HG03095 (cell line): Measurements from ENCODE around the gene CDK4.
"Not testable (repeated sequence)": the region's sequence is repeated elsewhere in the genome, so short reads cannot be mapped to it uniquely, and the experiment has no call there.

Source experiments
- ATAC-seq: cut with Tn5 transposase; IDR thresholded peaks from one replicate; pipeline ENCODE4 v1.9.1; 2021; ENCODE audit warnings: moderate library complexity; ENCODE audit not compliant: unreplicated experiment

Gene CDK4

DNA sequence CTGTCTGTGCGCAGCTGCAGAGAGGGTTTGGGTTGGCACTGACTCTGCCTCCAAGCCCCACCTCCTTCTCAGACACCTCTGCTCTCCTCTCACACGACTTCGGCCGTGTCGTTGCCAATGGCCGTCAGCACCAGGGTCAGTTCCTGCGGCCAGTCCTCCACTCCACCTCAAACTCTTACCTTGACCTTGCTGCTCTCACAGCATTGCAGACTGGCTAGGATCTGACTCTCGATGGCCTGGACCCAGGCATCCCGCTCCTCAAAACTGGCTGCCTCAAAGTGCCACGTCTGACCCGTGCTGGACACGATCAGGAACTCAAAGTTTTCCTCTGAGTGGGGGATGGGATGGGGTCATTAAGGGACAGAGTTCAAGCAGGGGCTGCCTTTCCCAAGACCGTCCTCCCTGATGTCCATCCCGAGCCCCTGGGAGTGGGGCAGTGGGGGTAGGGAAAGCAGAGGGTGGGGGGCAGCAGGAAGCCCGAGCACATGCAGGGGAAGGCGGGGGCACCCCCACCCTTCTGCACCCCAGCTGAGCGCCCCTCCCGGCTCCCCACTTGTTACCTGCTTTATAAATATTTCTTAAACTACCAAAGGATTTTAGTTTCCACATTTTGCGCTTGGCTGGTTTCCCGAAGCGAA lies 24.2 kb downstream of the CDK4 start:
- no peak for ATAC-seq

DNA sequence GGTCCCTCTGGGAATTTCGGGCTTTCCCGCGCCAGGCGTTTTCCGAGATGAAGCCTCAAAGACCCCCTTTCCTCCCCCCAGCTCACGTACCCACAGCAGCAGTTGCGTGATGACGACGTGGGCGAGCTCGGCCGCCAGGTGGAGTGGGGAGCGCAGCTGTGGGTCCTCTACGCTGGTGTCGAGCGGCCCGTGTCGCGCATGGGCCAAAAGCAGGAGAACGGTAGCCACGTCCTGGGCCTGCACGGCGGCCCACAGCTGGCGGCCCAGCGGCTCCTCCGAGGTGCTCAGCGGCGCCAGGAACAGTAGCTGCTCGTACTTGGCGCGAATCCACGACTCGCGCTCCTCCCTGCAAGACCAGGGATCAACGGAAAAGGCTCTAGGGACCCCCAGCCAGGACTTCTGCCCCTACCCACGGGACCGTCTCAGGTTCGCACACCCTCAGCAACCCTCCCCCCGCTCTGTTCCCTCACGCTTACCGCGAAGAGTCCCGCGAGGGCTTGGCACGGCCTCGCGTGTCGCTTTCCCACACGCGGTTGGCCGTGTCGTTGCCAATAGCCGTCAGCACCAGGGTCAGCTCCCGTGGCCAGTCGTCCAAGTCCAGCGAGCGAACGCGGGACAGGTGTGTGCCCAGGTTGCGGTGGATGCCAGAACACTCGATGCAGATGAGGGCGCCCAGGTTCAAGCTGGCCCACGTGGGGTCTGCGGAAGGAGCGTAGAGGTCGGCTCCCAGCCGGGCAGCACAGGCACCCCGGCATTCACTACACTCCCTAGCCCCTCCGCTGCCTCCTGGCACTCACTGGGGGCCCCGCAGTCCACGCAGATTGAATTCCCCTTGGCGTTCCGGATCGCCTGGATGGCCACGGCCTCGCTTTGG lies 25.0 kb downstream of the CDK4 start:
- no peak for ATAC-seq

DNA sequence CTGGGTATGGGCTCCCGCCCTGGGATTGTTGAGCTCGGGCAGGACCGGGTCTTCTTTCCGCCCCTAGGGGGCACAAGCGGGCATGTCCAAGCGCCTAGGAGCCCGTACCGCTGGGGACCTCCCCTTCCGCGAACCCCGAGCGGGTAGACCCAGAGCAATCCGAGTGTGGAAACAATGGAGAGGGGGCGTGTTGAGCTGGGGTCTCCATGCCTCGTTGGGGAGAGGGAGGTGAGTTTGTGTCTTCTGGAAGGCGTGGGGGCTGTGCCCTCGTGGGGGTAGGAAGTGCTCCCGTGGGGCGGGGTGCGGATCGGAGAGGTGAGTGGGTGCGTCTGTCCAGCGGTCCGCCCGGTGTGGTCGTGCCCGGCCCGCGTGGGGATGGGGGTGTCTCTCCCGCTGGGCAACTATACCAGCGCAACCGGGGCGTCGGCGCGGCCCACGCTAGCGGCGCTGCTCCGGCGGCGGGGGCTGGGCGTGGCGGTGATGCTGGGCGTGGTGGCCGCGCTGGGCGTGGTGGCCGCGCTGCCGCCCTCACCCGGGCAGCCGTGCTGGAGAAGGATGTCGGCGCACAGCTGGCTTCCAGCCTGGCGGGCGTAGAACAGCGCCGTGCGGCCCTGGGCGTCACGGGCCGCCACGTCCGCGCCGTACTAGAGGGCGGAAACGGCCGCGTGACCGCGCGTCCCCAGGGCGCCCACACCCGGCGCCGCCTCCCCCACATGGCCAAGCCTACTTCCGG lies 25.8 kb downstream of the CDK4 start:
- no peak for ATAC-seq

DNA sequence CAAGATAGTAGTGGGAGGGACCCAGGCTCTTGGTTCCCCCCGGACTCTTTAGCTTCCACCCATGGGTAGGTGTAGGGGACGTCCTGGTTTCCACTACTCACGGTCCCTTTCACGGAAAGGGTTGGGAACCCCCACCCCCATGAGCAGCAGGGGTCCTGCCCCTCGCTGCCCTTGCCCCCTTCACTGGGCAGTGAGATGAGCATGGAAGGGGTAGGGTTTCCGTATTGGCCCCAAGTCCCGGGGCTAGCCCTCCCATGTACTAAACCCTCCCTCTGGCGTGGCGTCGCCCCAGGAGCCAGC lies 26.3 kb downstream of the CDK4 start:
- ATAC-seq = no peak

DNA sequence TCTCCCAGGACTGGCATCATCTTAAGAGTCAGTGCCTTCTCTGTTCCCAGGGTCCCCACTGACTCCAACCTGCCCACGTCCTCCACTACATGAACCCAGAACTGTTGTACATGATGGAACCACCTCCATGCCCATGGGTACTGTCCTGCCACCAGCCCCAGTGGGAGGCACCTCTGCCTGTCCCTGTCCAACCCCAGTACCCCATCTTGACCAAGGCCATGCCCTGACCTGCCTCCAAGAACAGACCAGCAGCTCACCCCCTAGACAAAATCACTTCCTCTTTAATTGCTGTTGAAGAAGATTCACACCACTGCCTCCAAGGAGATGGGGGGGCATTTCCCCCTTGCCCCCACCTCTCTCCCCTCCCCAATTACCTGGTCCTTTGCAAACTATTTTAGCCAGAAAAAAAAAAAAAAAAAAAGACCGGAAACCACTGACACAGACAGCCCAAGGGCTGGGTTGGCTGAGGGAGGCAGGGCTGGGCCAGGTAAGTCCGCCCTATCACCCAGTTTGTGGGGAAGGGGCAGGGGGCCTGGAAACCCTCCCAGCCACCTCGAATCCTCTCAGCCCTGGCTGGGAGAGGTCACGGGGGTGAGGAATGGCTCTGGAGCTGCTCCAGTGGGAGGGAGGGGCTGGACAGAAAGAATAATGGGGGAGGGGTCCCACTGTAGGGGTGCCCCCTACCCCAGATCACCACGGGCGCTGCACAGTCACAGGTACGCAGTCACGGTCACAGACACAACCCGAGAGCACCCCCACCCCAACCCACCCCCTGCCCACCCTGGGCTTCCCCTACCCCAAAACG lies 27.0 kb downstream of the CDK4 start:
- no peak for ATAC-seq

DNA sequence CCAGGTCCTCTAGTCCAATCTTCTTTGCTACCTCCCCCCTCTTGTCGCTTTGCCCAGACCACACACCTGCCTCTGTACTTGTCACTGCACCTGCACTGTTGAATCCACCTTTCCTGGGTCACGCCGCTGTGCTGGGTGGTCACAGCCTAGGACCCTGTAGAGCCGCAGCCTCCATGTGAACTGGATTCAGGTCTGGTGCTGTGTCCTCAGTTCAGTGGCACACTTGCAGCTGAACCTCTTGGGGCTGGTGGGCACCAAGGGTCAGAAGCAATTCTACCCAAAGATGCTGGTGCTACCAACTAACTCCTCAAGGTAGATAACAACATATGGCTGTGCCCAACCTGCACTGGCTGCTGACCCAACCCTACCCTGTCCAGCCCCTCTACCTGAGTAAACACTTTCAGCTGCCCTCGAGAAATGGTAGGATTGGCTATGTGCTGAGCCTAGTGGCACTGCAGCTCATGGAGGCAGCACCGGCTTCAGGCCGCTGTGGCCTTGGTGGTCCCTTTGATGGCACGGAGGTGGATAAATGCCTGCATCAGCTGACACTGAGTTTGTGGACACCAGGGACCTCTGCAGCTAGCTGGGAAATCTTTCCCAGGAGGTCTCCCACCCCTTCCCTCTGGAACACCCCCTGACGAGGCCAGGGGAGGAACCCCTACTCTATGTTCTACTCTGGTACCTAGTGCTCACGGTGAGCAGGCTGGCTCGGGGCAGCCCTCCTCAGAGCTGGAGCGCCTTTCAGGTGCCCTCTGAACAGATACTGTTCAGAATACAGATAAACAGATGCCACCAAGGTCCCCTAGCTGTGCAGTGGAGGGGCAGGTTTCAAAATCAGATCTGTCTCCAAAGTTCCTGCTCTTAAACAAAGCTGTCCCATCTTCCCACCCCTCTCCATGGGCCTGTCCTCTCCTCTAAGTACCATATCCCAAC lies 27.8 kb downstream of the CDK4 start:
- no peak for ATAC-seq

DNA sequence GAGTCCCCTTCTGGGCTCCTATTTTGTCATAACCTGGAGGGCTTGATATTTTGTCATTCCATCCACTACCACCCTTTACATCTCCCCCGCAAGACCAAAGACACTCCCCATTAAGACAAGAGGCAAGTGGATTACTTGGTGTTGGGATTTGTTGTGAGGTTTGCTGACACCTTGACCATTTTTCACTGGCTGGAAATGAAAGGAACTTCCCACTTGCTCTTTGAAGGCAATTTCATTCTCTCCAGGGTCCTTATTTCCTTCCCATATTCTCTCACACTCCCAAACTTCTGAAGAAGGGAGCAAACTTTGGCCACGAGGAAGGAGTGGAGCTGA lies 28.5 kb downstream of the CDK4 start:
- ATAC-seq = no peak

DNA sequence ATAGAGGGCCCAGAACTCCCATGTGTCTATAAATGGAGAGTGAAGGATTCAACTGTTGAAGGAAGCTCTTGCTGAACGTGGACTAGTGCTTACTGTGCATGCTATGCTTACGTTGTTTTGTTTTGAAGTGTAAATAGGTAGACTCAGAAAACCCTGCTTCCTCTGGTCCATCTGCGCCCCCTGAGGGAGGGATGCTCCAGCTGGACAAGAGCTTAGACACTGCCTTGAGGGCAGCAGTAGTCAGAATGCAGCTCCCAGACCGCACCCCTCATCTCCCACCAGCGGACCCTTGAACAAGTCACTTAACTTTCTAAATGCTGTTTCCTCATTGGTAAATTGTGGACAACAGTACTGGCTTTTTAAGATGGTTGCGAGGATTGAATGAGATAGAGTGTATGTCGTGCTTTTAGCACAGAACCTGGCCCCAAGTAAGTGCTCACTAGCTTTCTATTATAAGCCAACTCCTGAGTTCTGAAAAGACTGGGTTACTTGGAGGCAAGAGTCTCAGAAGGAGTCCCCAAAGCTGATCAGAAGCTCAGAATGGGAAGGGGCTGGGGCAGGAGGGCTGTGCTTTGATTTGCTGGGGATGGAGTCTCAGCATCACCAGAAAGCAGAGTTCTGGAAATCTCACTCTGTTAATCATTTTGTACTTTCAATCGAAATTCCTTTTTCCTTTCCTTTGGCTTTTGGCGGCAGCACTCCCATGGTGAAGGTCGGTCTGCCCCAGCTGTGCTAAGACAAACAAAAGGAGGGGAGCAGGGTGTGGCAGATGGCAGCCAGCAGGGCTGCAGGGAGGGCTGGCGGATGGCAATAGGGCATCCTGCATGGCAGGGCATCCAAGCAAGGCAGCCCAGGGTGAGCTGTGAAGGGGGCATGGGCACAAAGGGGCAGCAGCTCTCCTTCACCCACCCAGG lies 29.1 kb downstream of the CDK4 start:
- ATAC-seq = no peak

DNA sequence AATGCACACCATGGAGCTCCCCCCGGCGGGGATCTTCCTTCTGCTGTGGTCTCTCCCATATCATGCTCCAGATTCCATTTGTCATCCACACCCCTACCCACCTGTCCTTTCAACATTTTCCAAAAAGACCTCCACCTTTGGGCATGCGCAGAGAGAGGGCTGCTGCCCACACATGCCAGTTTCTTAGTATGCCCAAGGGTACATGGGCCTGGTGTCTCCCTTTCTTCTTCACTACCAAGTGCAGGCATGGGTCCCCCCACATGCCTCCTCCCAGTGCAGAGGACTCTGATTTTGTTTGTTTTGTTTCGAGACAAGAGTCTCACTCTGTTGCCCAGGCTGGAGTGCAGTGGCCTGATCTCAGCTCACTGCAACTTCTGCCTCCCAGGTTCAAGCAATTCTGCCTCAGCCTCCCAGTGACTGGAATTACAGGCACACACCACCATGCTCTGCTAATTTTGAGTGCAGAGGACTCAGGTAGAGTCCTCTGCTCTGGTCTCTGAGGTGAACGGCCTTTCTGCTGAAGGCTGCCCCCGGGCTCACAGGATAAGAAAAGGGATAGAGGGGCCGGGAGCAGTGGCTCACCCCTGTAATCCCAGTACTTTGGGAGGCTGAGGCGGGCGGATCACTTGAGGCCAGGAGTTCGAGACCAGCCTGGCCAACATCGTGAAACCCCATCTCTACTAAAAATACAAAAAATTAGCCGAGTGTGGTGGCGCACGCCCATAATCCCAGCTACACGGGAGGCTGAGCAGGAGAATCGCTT lies 30.1 kb downstream of the CDK4 start:
- not testable (repeated sequence) for ATAC-seq

DNA sequence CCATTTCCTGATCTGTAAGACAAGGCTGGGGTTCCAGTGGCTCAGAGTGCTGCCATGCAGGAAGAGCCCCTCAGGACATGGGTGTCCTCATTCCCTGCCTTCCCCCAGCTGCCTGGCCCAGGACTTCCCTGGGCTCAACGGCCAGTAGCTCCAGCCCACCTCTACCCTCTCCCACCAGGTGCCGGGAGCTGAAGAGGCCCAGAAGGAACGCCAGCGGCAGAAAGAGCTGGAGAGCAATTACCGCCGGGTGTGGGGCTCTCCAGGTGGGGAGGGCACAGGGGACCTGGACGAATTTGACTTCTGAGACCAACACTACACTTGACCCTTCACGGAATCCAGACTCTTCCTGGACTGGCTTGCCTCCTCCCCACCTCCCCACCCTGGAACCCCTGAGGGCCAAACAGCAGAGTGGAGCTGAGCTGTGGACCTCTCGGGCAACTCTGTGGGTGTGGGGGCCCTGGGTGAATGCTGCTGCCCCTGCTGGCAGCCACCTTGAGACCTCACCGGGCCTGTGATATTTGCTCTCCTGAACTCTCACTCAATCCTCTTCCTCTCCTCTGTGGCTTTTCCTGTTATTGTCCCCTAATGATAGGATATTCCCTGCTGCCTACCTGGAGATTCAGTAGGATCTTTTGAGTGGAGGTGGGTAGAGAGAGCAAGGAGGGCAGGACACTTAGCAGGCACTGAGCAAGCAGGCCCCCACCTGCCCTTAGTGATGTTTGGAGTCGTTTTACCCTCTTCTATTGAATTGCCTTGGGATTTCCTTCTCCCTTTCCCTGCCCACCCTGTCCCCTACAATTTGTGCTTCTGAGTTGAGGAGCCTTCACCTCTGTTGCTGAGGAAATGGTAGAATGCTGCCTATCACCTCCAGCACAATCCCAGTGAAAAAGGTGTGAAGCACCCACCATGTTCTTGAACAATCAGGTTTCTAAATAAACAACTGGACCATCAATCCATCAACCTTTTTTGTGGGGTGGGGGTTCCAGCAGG lies 31.2 kb downstream of the CDK4 start:
- no peak for ATAC-seq

DNA sequence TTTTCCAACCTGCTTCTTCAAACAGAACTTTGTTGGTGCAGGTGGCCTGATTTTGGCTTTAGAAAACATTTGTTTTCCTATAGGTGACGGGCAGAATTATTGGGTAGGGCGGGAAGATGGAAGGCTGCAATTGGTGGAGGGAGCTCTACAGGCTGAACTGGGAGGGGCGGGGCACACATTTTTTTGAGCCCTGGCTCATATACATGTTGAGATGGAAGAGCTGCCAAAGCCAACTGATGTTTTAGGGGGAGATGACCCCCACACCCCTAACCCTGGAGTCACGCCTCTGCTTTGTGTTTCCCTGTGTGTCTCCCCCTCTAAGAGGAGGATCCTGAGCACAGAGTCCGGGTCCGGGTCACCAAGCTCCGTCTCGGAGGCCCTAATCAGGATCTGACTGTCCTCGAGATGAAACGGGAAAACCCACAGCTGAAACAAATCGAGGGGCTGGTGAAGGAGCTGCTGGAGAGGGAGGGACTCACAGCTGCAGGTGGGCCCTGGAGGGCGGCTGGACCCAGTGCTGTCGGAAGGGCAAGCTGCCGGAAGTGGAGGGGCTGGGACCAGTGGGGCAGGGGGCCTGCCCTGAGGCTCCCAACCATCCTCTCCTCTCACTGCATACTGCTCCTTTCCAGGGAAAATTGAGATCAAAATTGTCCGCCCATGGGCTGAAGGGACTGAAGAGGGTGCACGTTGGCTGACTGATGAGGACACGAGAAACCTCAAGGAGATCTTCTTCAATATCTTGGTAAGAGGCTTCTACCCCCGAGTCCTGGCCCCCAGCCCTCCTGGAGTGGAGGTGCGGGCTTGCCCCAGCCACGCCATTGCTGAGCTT lies 32.1 kb downstream of the CDK4 start:
- no peak for ATAC-seq

DNA sequence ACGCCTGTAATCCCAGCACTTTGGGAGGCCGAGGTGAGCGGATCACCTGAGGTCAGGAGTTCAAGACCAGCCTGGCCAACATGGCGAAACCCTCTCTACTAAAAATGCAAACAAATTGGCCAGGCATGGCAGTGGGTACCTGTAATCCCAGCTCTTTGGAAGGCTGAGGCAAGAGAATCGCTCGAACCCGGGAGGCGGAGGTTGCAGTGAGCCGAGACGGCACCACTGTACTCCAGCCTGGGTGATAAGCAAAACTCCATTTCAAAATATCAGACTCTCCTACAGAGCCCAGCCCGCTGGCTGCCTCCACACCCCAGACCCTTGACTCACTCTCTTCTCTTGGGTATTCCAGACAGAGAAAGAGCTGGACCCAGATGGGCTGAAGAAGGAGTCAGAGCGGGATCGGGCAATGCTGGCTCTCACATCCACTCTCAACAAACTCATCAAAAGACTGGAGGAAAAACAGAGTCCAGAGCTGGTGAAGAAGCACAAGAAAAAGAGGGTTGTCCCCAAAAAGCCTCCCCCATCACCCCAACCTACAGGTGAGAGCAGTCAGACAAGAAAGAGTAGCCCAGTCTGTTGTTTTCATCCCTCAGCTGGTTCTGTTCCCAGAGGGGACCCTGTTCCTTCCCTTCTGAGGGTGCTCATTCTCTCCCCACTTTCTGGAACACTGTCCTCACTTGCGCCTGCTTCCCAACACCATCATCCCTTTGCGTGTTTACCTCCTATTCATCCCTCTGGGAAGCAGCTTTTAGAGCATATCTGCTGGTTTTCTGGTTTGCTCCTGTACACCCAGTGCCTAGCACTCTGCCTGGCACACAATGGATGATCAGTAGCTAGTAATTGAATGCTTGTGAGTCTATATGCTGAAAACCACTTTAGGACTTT lies 33.2 kb downstream of the CDK4 start:
- ATAC-seq = no peak

DNA sequence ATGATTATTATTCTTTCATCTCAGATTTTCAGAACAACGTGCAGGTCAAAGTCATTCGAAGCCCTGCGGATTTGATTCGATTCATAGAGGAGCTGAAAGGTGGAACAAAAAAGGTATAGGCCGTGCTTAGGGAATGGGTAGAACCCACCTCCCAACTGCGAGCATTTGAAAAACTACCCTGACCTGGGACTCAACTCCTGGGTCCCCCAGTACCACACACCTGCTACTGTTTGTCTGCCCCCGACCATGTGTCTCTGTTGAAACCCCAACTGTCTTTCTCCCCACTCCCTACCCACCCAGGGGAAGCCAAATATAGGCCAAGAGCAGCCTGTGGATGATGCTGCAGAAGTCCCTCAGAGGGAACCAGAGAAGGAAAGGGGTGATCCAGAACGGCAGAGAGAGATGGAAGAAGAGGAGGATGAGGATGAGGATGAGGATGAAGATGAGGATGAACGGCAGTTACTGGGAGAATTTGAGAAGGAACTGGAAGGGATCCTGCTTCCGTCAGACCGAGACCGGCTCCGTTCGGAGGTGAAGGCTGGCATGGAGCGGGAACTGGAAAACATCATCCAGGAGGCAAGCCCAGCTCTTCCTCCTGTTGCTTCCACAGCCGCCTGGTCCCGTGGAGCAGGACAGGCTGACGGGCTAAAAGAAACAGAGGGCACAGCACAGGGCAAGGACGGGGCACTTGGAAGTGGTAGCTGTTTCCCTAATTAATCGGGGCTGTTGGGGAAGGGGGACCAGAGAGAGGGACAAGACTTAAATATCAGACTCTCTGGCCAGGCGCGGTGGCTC lies 34.1 kb downstream of the CDK4 start:
- no peak for ATAC-seq

DNA sequence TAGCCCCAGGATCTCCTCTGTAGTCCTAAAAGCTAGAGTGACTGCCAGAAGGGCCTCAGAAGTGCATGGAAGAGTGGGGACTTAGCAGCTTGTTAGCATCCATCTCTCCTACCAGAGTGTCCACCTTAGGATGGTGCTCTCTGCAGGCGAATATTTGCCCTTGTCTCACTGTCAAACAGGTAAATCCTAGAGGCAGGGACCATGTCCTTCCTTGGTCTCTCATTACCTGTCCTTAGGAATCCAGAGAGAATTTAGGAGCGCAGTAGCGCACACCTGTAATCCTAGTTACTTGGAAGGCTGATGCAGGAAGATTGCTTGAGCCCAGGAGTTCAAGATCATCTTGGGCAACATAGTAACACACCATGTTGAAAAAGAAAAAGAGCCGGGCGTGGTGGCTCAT lies 35.0 kb downstream of the CDK4 start:
- ATAC-seq = no peak

DNA sequence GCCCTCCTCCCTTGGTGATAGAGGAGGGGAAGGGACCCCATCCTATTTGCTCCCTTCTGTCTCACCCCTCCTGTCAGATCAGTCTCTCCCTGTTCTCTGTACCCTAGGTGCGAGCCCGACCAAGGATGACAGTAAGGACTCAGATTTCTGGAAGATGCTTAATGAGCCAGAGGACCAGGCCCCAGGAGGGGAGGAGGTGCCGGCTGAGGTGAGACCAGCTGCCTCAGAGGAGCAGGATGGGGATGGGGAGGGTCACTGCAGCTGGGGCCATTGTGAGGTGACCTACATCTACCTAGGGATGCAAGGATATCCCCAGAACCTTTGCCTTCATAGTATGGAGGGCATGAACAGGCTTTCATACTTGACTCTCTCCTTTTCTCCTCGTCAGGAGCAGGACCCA lies 35.8 kb downstream of the CDK4 start:
- no peak for ATAC-seq
